HG03108 (cell line): ENCODE measurements around the gene BEAN1.
"Not testable (repeated sequence)": the region's sequence is repeated elsewhere in the genome, so short reads cannot be mapped to it uniquely, and the experiment has no call there.

Source experiments
- ATAC-seq: cut with Tn5 transposase; IDR thresholded peaks from one replicate; pipeline ENCODE4 v1.9.1; 2021; ENCODE audit warnings: moderate library complexity; ENCODE audit not compliant: unreplicated experiment

The BEAN1 gene

GRCh38 chr16:66439051-66439730 lies 12.1 kb downstream of the BEAN1 start:
- no peak for ATAC-seq

DNA sequence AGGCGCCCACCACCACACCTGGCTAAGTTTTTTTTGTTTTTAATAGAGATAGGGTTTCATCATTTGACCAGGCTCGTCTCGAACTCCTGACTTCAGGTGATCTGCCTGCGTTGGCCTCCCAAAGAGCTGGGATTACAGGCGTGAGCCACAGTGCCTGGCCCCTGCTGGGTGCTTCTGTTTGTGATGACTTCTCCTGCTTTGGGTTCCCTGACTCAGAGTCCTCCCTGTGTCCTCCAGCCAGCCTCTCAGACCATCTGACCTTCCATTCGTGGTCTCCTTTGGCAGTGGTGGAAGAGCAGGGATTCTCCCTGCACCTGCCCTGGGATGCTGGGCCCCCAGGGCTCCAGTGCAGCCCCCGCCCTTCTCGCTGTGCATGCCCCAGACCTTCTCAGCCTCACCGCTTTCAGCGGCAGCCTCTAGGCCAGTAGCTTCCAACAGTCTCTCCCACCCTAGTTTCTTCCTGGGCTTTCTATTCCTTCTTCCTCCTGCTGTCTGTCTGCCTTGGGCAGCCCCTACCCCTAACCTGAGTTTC lies 13.2 kb downstream of the BEAN1 start:
- ATAC-seq, result no peak

DNA sequence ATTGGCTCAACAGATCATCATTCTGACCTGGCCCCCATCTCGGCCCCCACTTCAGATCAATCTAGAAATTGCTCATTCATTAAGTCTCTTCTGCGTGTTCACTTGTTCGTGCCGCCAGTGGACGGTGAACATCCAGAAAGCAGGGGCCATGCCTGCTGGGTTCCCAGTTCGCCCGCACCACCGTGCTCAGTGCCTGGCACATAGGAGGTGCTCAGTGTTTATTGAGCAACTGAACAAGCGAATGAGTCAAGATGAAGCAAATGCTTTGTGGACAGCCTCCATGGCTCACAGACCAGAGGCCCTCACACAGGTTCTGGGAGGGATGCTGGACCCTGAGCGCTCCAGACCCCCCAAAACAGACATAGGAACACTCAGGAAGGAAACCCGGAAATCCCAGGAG lies 13.9 kb downstream of the BEAN1 start:
- ATAC-seq, result no peak

DNA sequence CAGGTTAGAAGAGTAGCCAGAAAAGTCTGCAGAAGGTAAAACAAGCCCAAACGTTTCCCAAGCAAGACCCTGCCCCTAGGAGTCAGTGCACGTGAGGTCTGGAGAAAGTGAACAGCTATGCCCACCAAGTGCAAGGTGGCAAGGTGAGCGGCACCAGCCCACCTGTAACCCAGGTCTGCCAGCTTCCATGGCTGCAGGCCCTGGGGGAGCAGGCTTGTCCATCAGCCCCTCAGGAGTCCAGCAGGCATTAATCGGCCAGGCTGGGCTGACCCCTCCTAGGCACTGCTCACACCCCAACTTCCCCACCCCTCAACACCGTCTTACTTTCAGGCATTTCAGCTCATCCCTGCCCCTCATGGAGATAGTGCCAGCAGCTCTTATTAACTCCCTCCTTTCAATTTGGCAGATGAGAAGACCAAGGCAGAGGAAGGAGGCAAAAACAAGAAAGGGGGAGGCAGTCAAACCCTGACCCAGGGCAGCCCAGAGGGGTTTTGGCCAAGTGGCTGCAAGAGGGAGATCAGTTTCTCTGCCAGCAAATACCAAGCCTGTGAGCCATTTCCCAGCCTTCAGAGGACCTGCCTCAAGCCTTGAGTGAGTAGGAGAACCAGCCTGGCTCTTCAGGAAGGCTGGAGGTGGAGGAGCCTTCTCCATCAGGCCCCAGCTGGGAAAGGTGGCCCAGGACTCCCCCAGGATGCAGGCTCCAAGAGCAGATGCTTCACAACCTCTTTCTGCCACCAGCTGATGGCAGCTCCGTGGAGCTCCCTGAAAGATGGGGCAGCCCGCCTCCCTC lies 14.7 kb downstream of the BEAN1 start:
- no peak for ATAC-seq

- ATAC-seq, result no peak
Measured at GRCh38 chr16:66442502-66443268, 15.6 kb downstream of the BEAN1 start.

DNA sequence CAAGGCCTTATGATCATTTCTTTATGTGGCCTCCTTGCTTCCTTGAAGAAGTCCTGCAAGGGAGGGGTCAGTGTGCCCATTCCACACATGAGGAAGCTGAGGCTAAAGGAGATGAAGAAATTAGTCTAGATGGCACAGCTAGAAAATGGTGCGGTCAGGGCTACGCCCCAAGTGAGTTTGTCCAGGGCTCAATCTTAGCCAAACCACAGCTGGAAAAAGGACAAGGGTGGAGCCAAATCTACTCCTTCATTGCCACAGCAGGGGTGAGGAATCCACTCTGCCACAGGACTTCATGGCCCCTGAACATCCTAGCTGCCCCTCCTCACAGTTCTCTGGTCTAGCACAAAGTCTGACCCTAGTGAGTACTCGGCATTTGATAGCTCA lies 16.2 kb downstream of the BEAN1 start:
- ATAC-seq, result no peak

DNA sequence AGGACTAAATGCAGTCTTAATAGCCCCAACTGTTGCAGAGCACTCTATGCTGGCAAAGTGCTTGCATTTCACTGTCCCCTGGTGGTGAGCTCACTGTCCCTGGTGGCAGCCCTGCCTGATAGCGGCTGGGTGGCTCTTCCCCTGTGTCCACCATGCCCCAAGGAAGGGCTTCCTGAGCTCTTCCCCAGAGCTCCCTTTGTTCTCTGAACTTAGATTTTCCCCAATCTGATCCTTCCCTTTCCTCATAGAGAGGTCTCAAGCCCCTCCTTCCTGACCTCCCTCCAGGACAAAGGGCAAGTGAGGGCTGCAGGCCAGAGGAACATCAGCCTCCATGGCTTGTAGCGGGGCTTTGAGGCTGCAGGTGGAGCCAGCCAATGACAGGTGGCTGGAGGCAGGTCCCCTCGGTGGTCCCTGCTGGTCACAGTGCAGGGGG lies 17.0 kb downstream of the BEAN1 start:
- no peak for ATAC-seq

DNA sequence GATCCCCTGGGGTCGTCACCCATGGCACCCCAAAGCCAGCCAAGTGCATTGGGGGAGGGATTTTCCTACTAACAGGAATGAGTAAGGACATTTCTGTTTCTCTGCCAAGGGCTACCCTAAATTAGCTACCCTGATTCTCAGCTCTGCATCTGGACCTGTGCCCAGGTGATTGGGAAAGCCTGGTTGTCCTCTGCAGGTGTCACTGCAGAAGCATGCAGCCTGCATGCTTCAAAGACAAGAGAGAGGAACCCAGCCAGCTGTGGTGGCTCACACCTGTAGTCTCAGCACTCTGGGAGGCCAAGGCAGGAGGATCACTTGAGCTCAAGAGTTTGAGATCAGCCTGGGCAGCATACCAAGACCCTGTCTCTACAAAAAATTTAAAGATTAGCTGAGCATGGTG lies 19.6 kb downstream of the BEAN1 start:
- no peak for ATAC-seq

DNA sequence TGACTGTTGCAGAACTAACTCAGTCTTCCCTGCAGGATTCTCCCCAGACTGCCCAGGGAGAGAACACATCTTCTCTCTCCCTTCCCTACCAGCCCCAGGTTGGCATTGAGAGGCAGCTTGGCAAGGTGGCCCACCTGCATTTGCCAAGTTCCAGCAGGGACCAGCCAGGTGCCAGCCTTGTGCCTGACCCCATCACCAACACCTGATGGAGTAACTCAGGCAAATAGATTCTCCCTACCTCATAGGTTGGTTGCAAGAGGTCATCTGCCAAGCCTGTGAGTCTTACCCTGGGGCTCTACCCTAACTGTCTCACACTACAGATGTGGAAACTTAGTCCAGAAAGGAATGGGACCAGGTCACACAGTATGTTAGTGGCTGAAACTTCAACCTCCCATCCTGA lies 20.4 kb downstream of the BEAN1 start:
- ATAC-seq, result no peak

- ATAC-seq, result no peak
Measured at GRCh38 chr16:66451548-66451947, 24.5 kb downstream of the BEAN1 start.

- ATAC-seq, result not testable (repeated sequence)
Measured at GRCh38 chr16:66453230-66453629, 26.1 kb downstream of the BEAN1 start.

DNA sequence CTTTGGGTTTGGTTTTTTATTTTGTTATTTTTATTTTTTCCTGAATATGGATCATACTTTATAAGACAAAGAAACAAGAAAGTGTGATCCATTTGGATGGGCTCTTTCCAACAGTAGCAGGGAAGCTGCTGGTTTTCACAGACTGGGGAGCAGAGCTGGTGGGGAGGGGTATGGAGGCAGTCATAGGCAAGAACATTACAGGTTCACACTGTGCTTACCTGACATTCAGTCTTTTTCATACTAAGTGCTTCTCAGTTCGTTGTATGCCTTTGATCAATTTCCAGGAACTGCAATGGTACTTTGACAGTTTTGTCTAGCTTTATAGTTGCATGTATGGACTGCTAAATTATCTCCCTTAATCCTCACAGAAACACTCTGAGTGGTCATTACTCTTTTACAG lies 27.7 kb downstream of the BEAN1 start:
- no peak for ATAC-seq

GRCh38 chr16:66455970-66456369 lies 28.9 kb downstream of the BEAN1 start:
- ATAC-seq, result no peak

- no peak for ATAC-seq
Measured at GRCh38 chr16:66457888-66458287, 30.8 kb downstream of the BEAN1 start.

- no peak for ATAC-seq
Measured at GRCh38 chr16:66458292-66458691, 31.2 kb downstream of the BEAN1 start.

DNA sequence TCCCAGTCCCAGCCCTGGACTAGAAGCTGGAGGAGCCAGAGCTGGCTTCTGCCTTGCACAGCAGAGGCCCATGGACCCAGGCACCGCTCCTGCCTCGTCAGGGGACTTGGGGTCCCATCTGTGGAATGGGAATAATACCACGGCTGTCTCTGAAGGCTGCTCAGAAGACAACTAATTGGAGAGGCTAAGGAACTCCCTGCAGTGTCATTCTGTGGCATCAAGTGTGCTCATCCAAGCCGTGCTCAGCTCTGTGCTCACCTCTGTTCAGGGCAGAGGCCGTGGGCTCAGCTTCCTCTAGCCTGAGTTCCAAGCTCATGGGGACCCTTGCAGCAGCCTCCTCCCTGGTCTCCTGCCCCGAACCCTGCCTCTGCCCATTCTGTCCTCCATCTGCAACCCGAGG lies 31.8 kb downstream of the BEAN1 start:
- no peak for ATAC-seq

DNA sequence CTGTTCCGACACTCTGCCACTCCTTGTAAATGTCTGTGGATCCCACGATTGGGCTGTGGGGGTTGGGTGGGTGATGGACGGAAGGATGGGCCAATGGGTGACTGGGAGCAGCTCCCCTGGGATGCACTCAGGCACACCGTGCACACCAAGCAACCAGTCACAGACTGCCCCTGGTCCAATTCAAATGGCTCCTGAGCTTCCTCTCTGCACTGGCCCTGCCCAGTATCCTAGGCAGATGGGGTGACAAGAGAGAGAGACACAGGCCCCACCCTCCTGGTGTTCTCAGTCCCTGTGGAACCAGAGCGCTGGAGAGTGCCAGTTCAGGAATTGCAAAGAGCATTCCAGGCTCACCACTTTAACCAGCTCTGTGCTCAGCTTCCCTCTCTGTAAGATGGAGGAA lies 32.8 kb downstream of the BEAN1 start:
- no peak for ATAC-seq

GRCh38 chr16:66460703-66461102 lies 33.6 kb downstream of the BEAN1 start:
- ATAC-seq, result no peak

DNA sequence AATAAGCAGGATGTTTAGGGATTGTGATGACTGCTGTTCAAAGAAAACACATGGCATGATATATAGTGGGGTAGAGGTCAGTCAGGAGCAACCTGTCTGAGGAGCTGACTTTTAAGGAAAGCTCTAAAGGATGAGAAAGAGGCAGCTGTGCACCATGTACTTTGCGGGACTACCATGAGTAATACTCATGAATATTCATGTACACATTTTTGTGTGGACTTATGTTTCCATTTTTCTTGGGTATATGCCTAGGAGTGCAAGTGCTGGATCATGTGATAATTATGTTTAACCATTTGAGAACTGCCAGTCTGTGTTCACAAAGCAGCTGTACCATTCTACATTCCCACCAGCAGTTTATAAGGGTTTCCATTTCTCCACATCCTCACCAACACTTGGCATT lies 35.8 kb downstream of the BEAN1 start:
- ATAC-seq, result no peak

GRCh38 chr16:66465946-66466345 lies 38.9 kb downstream of the BEAN1 start:
- ATAC-seq, result not testable (repeated sequence)

DNA sequence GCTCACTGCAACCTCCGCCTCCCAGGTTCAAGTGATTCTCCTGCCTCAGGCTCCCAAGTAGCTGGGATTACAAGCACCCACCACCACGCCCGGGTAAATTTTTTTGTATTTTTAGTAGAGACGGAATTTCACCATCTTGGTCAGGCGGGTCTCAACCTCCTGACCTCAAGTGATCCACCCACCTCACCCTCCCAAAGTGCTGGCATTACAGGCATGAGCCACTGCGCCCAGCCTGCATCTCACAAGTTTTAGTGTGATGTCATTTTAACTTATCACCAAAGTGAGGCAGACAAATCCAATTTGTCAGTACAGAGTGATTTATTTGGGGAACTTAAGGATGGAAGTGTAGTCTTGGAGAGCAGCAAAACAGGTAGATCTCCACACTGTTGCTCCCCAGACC lies 39.5 kb downstream of the BEAN1 start:
- not testable (repeated sequence) for ATAC-seq

DNA sequence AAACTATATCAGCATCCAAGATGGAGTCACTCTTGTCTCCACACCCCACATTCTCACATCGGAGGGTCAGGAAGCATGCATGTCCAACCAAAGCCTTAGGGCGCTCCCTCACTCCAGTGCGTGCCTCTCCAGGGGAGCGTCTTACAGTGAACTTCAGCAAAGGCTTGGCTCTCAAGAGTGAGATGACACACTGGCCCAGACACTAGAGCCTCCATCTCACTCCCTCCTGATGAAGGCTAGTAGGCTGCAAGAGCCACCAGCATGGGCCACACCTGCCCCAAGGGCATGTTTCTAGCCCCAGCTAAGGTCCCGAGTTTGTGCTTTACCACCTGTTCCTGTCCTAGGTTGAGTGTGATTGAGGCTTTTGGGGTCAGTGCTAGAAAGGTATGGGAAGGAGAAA lies 40.5 kb downstream of the BEAN1 start:
- ATAC-seq, result no peak
